HG03039 (cell line): ENCODE data around the gene CARD6.
"Not testable (repeated sequence)": the region's sequence is repeated elsewhere in the genome, so short reads cannot be mapped to it uniquely, and the experiment has no call there.

Experiments
- ATAC-seq: cut with Tn5 transposase; IDR thresholded peaks from one replicate; pipeline ENCODE4 v1.9.1; 2021; ENCODE audit warnings: mild to moderate bottlenecking, moderate library complexity; ENCODE audit not compliant: unreplicated experiment

The CARD6 gene

GRCh38 chr5:40828690-40829661, 12.2 kb upstream of the CARD6 start:
- no peak for ATAC-seq

DNA sequence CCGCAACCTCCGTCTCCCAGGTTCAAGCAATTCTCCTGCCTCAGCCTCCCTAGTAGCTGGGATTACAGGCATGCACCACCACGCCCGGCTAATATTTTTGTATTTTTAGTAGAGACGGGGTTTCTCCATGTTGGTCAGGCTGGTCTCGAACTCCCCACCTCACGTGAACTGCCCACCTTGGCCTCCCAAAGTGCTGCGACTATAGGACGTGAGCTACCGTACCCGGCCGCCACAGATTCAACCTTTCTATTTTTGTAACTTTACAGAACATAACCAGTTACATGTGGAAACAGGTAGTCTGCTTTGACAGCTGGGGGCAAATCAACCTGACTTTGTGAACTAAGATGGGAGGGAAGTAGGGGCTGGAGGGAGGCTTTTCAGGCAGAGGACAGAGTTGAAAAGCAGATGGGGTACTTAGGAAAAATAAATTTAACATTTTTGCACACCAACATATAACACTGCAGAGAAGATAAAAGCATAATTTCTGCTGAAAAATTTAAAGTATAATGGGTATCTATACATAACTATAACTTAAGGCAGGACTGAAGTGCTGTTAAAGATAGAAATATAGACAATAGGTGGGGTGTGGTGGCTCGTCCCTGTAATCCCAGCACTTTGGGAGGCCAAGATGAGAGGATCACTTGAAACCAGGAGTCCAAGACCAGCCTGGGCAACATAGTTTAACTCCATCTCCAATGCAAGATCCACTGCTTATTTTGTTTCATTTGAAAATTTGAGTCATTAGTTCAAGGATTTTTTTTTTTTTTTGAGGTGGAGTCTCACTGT, 11.2 kb upstream of the CARD6 start:
- ATAC-seq = no peak

GRCh38 chr5:40831346-40832210, 9.6 kb upstream of the CARD6 start:
- peak; percentile 37 for ATAC-seq

- ATAC-seq = no peak
These were observed 8.8 kb upstream of the CARD6 start for GRCh38 chr5:40832345-40832744.

- ATAC-seq = no peak
These were observed 7.4 kb upstream of the CARD6 start for GRCh38 chr5:40833712-40834229.

- ATAC-seq = no peak
These were observed 6.7 kb upstream of the CARD6 start for GRCh38 chr5:40834391-40834848.

DNA sequence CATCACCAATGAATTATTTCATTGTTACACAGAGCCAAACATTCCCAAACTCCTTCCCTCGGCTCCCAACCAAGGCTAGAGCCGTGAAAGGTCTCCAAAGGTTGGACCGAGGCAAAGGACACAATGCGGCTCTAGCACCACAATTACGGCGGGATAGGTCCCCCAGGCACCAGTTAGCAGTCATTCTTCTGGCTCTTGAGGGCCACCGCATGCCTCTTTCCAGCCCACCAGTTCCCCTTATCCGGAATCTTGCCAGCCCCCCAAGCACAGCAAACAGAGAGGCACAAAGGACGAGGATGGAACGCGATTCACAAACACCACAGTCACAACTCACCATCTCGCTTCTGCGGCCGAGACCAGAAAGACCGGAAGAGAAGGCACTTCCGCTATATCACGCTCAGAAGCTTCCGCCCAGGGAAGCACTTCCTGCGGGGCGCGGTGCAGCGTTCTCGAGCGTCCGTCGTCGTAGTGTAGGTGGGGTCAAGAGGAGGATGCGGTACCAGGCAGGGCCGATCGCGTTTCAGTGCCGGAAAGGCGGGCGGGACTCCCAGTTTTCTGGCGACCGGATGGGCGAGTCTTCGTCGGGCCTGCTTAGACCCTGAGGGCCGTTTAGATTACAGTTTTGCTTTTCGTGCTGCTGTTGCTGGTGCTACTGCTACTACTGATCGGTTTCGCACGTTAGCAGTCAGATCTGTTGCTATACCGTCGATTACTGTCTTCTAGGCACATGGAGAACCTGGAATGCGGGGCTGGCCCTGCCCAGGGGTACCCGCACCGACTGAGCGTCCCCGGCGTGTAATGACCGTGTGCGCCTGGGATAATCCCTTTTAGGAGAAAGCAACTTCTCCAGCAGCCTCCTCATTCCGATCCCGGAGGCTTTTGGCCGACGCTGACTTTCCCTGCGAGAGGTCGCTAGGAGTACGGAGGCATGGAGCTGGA, 6.0 kb upstream of the CARD6 start, which contains the start of gene RPL37:
RPL37 (minus strand) TSS at position 374 of the 939 bp plus-strand sequence; CDS start at position 337, 37 bp downstream.
- ATAC-seq = peak; percentile 93

- no peak for ATAC-seq
These were observed 3.1 kb upstream of the CARD6 start for GRCh38 chr5:40838086-40838485.

DNA sequence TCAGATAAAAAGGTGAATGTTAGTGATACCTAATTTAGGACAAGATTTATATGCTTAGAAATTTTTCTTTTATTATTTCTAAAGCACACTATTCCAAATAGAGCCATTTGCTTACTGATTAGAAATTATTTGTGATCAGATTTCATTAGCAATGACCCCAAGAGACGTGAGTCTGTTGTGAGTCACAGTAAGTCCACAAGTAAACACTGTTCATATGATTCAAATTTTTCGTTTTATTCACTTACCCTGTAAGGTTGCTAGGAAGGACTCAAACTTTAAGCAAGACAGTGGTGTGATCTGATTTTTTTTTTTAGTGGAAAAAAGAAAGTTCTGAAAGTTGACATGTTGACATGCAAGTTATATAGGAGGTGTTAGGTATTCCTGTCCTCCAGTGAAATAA, 1.2 kb downstream of the CARD6 start:
- no peak for ATAC-seq

DNA sequence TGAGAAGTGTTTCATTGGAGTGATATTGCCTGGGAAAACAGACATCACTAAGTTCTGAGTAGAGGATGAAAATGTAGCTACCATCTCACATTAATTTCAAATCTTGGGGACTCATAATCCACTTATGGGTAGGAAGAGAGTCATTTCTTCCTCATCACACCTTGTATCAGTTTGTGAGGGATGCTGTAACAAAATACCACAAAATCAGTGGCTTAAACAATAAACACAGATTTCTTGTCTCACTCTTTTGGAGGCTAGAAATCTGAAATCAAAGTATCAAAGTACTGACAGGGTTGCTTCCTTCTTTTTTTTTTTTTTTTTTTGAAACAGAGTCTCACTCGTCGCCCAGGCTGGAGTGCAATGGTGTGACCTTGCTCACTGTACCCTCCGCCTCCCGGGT, 3.4 kb downstream of the CARD6 start:
- ATAC-seq = no peak

- ATAC-seq = no peak
These were observed 5.2 kb downstream of the CARD6 start for GRCh38 chr5:40846371-40846770.

DNA sequence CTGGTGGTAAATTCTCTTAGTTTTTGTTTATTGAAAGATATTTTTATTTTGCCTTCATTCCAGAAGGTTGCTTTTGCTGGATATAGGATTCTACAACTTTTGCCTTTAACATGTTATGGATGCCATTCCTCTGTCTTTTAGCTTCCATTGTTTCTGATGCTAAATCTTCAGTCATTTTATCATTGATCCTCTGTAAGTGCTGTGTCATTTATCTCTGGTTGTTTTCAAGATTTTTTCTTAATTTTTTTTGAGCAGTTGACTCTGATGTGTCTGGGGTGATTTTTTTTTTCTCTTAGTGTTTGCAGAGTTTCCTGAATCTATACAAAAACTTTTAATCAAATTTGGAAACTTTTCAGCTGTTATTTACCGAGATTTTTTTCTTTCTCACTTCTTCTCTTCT, 6.4 kb downstream of the CARD6 start:
- no peak for ATAC-seq

- no peak for ATAC-seq
These were observed 12.5 kb downstream of the CARD6 start for GRCh38 chr5:40853632-40854192.

DNA sequence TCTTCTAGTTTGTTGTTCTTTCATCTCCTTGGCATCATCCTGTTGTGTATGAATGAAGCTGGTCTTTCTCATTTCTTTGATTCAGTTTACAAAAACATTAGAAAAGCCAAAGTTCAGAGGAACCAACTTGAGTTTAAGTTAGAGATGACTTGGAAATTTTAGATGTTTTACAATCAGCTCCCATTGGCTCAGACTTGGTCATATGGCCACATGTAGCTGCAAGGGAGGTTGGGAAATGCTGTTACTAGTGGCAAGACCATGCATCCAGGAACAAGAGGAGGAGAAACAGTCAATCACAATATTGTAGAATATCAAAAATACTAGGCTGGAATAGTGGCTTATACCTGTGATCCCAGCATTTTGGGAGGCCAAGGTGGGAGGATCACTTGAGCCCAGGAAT, 19.5 kb downstream of the CARD6 start:
- ATAC-seq = no peak

GRCh38 chr5:40865004-40865403, 23.8 kb downstream of the CARD6 start:
- ATAC-seq = not testable (repeated sequence)

DNA sequence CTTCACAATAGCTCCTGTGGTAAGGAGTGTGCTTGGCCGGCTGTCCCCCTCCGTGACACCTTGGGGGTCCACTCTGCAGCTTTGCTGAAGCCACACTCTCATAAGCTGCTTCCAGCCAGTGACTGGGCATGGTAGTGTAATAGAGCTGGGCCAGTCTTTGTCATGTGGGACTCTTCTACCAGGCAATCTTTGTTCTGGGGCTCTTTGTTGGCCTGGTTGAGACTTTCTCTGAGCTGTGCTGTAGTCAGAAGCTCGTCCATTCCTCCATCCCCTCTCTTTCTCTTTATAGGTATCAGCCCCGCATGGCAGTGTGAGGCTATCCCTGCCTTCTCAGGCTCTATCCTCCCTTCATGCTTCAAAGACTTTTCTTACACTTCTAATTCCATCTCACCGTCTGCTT, 25.7 kb downstream of the CARD6 start:
- ATAC-seq = no peak

GRCh38 chr5:40869384-40869783, 28.2 kb downstream of the CARD6 start:
- no peak for ATAC-seq

GRCh38 chr5:40871177-40871576, 30.0 kb downstream of the CARD6 start:
- no peak for ATAC-seq

GRCh38 chr5:40872253-40872652, 31.1 kb downstream of the CARD6 start:
- ATAC-seq = not testable (repeated sequence)
